Right ventricle myocardium inferior (tissue), 1 donor: ENCODE measurements around the gene HAND2. TPM values are rescaled to one million over a fixed set of nuclear protein-coding genes. Genes with fewer than 3 reads are reported as not detected.

Source experiments
- ATAC-seq: fragments of 200-7000 bp; cut with Tn5 transposase; one replicate; pipeline ENCODE4 v1.9.1; 2020; ENCODE audit warnings: mild to moderate bottlenecking, moderate library complexity
- DNase-seq: peaks from one replicate; pipeline ENCODE4 v3.0.0; 2021; ENCODE audit errors: missing footprints
- intact Hi-C: fragments of 100-400 bp; cut with DNase I; formaldehyde crosslinking; loops from one replicate; pipeline ENCODE4 v1.11.0; 2022
- total RNA-seq: library from RNA; stranded (reverse); fragmentation: NEBNext Ultra II Directional; extraction: Animal tissue kit (Norgen Biotek cat#: 25700); gene quantifications from one replicate; pipeline ENCODE4 v1.2.1, GENCODE V29; 2021
- donor health status: DM: no; HTN: yes; CAD: no; lungs with severe emphysema.

HAND2 gene
- total RNA-seq, 1 donor from 2014 or later = 151 TPM

DNA sequence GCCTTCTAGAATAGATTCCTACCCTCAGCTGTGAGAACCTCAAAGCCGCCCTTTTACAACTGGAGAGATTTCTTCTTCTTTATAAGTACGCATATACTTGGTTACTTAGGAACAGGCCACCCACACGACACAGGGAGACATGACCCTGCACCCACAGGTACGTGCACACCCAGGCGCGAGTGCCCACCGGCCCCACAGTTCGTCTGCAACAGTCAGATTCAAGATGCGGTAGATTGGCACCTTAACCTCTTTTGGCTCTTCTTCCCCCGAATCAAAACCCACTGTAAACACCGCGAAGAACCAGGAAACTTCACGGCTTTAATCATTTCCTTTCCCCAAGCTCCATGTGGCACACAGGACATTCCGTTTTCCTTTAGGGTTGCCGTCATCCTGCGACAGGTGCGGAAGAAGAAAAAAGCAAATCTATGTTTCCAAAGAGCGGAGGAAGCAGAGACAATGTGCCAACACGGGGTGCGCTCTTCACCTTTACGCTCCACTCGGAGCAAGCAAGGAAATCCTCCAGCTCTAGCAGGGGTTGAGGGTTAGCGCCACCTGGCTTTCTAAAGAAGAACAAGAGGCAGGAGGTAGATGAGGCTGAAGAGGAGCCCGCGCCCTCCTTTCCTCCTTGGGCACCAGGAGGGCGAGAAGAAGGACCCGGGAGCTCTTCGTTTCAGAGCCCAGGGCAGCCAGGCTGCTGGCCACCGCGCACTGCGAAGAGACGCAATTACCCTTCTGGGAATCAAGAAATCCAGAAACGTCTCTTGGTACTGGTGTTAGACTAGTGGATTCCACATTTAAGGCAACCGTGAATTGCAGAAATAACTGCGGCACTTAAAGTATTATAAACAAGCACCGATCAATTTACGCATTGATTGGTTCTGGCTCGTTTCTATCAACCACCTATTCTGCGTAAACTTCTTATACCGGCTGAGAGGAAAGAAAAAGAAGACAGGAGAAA, 35.7 kb downstream of the HAND2 start:
- intact Hi-C loops = loop anchor here (2.0 to 5.0 kb wide), 2 partner anchors 73 to 177 kb away; no protein-coding TSS in a partner anchor
- DNase-seq (no peak), ATAC-seq (peak; percentile 83)

DNA sequence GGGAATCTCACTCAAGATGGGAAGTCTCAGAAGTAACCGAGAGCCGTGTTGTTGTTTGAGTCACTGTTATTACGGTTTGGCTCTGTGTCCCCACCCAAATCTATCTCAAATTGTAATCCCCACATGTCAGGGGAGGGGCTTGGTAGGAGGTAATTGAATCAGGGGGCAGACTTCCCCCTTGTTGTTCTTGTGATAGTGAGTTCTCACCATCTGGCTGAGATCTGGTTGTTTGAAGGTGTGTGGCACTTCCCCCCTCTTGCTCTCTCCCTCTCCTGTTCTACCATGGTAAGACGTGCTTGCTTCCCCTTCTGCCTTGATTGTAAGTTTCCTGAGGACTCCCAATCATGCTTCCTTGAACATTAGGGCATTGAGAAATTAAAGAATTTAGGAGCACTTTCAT, 37.0 kb downstream of the HAND2 start:
- intact Hi-C loops = loop anchor here (5.0 kb wide), 1 partner anchor 176 kb away; no protein-coding TSS in a partner anchor
- ATAC-seq = no peak
- no peak for DNase-seq

DNA sequence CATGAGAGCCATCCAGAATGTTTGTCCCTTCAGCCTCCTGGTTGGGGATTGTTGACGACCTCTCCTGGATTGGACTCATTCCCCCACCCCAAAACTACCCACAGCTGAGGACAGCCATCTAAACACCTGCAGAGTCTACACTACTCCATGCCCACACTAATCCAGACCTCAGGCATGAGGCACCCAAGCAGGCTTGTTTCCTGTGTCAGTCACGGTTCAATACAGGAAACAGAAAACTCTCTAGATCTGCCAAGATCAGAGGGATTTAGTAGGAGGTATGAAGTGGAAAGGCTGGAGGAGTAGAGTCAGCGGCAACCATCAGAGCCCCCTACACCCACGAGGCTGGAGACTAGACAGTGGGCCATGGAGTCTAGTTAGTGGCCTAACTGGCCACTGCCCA, 37.7 kb downstream of the HAND2 start:
- intact Hi-C loops = loop anchor here (5.0 kb wide), 1 partner anchor 175 kb away; no protein-coding TSS in a partner anchor
- no peak for ATAC-seq
- no peak for DNase-seq

DNA sequence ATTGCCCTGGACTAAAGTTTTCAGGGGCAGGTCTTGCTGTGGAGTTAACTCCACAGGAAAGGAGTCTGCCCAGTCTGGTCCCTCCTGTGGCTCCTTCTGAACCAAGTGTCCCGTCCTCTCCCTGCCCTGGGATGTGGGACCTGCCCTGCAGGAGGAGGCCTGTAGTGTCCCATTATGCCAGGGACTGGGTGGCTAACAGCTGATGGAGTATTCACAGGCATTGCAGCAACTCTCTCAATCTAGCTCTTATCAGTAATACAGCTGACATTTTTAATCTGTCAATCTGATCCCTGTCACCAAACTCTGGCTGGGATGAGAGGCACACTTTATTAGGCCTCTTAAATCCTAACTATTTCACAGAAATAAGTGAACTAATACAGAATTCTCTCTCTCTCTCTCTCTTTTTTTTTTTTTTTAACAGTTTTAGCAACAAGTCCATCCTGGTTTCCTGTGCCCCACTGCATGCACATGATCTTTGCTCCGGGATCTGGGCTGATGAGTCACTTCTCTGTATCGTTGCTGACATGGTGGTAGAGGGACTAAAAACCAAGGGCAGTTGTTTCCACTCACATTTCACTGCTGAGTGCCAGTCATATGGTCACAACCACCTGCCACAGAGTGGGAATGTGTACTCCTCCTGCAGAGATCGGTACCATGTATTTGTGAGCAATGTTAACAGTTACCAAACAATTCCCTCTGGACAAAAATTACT, 39.1 kb downstream of the HAND2 start:
- intact Hi-C loops = loop anchor here (5.0 kb wide), 1 partner anchor 174 kb away; no protein-coding TSS in a partner anchor
- ATAC-seq = no peak

DNA sequence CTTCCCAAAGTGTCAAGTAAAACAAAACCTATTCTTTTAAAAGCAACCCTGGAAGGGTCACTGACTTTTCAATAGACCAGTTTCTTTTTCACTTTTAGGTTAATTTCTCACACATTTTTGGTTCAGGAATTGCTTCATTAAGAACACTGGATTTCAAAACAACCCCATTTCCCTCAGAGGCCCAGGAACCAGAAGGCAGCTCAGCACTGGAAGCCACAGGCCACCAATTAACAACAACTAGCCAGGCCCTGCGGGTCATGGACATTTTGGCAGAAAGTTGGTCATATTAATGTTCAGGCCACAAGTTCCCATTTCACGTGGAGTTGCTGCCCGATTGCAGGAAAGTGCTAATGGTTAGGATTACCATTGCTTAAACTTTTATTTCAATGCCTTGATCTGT, 39.8 kb downstream of the HAND2 start:
- ATAC-seq (no peak), DNase-seq (no peak)
- intact Hi-C loops = loop anchor here (5.0 kb wide), 1 partner anchor 173 kb away; no protein-coding TSS in a partner anchor

More for the DNA sequence above, 39.1 kb downstream of the HAND2 start:
- DNase-seq = no peak

DNA sequence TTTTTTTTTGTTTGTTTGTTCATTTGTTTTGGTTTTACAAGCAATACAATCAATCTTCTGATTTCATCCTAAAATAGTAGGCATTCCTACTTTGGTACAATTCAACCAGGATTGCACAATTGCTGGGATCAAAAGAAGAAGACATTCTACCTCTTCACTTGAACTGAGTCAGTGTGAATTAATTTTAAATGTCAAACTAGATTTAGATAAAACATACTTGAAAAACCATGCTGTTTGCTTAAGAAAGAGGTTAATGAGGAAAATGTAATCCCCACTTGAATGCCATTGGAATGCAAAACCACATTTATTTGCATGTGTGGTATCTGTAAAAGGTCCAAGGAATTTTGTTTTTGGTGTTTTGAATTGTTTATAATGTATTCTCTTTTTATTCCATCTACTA, 40.5 kb downstream of the HAND2 start:
- intact Hi-C loops = no loop called here
- ATAC-seq = no peak

DNA sequence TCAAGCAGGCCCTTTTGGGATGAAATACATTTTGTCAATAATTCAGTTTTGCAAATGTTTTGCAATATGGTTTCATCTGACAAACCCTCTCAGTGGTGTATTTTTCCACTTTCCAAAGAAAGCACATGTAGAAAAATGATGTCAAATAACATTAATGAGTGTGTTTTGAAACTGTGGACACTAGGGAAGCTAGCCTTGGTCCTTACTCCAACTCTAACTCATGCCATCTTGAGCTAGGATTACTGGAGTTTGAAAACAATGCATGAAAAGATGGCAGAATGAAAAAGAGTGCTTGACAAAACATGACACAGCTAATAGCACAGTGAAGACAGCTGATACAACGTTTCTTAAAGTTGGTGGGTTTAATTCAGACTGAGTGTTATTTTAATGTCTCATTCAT, 41.4 kb downstream of the HAND2 start:
- intact Hi-C loops = no loop called here
- ATAC-seq = no peak

More for the DNA sequence above, 40.5 kb downstream of the HAND2 start:
- no peak for DNase-seq

DNA sequence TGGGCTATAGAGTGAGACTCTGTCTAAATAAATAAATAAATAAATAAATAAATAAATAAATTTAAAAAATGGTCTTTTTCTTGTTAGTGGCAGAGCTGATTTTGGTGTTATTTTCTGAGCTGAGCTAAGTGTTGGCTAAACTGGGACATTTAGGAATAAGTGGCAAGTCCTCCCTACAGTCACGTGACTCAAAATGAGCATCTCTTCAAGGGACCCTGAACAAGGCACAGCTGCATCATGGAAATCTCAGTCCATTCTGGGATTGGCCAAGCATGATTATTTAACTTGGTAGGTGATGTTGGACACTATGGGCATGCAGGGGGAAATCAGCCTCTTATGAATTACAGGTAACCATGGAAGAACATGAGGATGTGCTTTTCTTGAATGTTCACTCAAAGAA, 42.0 kb downstream of the HAND2 start:
- DNase-seq (no peak), ATAC-seq (no peak)
- intact Hi-C loops = no loop called here

More for the DNA sequence above, 41.4 kb downstream of the HAND2 start:
- DNase-seq = no peak

DNA sequence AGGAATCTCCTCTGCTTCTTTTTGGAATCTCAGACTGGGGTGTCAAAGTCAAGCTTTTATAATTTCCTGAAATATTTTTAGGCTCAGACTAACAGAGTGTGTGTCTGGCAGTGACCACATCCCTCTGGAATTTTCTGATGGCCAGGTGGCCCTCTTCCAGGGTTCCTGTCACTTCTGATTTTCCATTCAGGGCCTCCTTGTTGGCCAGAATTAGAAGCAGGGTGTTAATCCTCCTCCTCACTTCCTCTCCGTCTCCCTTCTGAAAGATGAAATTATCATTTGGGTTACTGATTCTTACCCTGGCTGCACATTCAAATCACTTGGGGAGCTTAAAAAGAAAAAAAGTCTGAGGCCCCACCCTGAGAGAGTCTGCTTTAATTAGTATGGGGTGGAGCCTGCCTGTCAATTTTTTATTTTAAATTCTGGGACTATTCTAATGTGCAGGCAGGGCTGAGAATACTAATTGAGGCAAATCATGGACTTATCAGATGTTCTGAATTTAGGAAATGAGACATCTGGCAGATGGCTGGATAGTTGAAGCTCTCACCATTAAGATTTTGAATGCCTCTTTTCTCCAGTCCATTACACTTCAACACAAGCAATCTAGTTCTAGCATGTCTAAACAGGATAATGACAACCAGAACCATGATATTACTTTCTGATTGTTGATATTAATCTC, 43.2 kb downstream of the HAND2 start:
- peak; percentile 61 for ATAC-seq
- intact Hi-C loops = no loop called here
- DNase-seq = no peak

DNA sequence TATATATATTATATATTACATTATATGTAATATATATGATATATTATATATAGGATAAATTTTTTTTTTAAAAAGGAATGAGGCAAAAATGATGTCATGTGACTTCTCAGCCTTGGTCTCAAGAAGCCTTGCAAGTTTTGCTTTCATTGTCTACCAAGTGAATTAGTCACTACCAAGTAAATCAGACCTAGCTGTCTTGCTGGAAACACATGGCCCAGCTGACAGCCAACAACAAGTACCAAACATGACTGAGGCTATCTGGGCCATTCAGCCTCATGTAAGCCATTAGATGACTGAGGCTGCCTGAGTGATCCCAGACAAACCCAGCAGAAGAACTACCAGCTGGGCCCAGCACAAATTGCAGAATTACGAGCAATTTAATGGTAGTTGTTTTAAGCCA, 44.9 kb downstream of the HAND2 start:
- no peak for DNase-seq
- ATAC-seq = no peak
- intact Hi-C loops = no loop called here

DNA sequence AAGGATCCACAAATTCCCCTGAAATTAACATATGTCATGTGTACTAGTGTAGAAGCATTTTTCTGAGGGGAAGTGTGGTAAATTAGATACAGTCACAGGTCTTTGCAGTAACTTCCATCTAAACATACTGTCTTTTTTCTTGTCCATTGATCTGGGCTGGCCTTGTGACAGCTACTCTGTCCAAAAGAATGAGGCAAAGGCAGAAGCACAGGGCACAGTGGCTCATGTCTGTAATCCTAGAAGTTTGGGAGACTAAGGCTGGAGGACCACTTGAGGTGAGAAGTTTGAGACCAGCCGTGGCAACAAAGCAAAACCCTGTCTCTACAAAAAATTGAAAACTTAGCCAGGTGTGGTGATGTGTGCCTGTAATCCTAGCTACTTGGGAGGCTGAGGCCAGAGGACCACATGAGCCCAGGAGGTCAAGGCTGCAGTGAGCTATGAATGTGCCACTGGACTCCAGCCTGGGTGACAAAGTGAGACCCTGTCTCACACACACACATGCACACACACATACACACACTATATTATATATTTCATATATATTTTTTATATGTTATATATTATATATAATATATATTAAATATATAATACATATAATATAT, 47.6 kb downstream of the HAND2 start:
- DNase-seq (no peak), ATAC-seq (peak; percentile 24)
- intact Hi-C loops = no loop called here

DNA sequence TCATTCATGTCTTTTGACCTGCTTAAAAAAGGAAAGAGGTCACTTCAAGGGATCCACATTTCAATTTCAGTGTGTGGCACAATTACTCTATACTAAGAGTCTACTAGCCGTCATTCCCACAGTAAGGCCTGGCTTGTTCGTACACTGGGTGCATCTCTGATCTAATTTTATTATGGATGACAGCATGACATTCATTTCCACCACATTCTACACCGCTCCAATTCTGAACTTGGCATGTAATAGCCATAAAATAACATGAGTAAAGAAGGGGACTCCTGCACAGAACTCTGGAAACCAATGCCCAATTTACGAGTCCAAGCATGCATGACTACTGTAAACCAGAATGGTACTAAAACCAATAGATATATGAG, 51.1 kb downstream of the HAND2 start:
- ATAC-seq (no peak), DNase-seq (no peak)
- intact Hi-C loops = no loop called here

DNA sequence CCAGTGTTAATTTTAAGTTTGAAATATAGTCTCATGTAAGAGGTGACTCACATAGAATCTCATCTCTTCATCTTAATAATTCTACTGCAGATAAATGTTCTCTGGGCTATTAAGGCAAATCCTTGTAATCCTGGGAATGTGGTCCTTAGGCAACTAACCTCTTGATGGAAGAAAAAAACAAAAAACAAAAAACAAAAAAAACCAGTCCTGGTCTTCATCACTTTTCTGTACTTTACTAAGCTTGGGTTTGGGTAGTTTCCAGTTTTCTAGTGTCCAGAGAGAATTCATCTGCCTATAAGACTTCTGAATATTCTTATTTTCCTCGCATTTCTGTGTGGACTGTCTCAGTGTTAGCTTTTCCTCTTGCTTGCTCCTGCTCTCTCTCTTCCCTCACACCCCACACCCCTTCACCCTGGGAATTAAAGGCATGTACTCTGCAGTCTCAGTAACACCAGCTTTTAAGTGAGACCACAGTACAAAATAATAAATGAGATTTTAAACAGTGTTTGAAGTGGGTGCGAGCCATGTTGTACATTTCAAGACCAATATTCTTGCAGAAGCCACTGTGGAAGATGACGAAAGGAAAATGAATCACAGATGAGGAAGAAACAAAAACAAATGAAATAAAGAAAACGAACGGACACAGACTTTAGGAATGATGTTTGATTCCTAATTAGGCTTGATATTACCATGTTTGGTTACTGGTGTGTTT, 51.7 kb downstream of the HAND2 start:
- DNase-seq (no peak), ATAC-seq (peak; percentile 37)
- intact Hi-C loops = no loop called here

DNA sequence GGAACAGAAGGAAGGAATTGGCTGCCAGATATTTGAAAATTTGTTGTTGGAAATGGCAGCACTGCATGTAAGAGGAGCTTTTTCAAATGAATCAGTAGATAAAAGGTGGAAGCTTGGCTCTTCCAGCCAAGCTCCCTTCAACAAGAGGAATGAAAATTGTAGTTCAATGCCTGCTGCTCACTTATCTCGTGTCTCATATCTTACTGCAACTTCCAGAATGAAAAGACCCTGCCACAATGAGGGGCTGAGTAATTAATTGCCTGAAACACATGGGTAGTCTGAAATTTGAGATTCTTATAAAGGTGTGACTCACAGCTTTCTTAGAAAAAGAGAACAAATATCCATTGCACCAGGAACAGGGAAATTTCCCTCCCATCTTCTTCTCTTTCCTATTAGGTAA, 53.0 kb downstream of the HAND2 start:
- intact Hi-C loops = no loop called here
- DNase-seq = no peak
- no peak for ATAC-seq
